MCF 10A (cell line): ENCODE results near the gene EPHB1. TPM values are rescaled to one million over a fixed set of nuclear protein-coding genes. Genes with fewer than 3 reads are reported as not detected.
"Not testable (repeated sequence)": the region's sequence is repeated elsewhere in the genome, so short reads cannot be mapped to it uniquely, and the experiment has no call there.

Source experiments
- BruUV-seq: library from RNA; stranded (reverse); fragments of 400-500 nt; replicated peaks from 2 replicates; lab custom pipeline; 2021; lab: Mats Ljungman, UMichigan
- CTCF ChIA-PET: fragments of 300-600 bp; sonication (Branson Sonifier 250); formaldehyde crosslinking; extraction: SDS; loops from one replicate; lab custom pipeline; 2021; ENCODE audit warnings: antibody characterized with exemption, inconsistent platforms; lab: Yijun Ruan, JAX
- POLR2A ChIA-PET: fragments of 300-600, 350-650 bp; sonication (Branson Sonifier 250); formaldehyde crosslinking; extraction: SDS; loops from one replicate; lab custom pipeline; 2020; ENCODE audit warnings: antibody characterized with exemption, inconsistent platforms; lab: Yijun Ruan, JAX
- DNase-seq: peaks from one replicate; pipeline ENCODE4 v3.0.0-alpha.2; 2018; ENCODE audit not compliant: unreplicated experiment
- H3K27ac Mint-ChIP-seq: one replicate; pipeline ENCODE4 v1.8.0; 2022; ENCODE audit warnings: mild to moderate bottlenecking, low read depth, mixed read lengths; ENCODE audit not compliant: unreplicated experiment
- H3K27me3 Mint-ChIP-seq: one replicate; pipeline ENCODE4 v1.8.0; 2022; ENCODE audit warnings: mixed read lengths; ENCODE audit not compliant: insufficient read depth, unreplicated experiment
- H3K36me3 Mint-ChIP-seq: one replicate; pipeline ENCODE4 v1.8.0; 2022; ENCODE audit warnings: mild to moderate bottlenecking, moderate library complexity, mixed read lengths; ENCODE audit not compliant: insufficient read depth, unreplicated experiment
- H3K4me1 Mint-ChIP-seq: one replicate; pipeline ENCODE4 v1.8.0; 2022; ENCODE audit warnings: mixed read lengths; ENCODE audit not compliant: insufficient read depth, unreplicated experiment
- H3K4me3 Mint-ChIP-seq: one replicate; pipeline ENCODE4 v1.8.0; 2022; ENCODE audit warnings: mild to moderate bottlenecking, moderate library complexity, mixed read lengths; ENCODE audit not compliant: unreplicated experiment
- H3K9me3 Mint-ChIP-seq: one replicate; pipeline ENCODE4 v1.8.0; 2022; ENCODE audit warnings: mixed read lengths; ENCODE audit not compliant: unreplicated experiment
- intact Hi-C: fragments of 100-400 bp; cut with micrococcal nuclease; formaldehyde crosslinking; loops from 2 replicates; pipeline ENCODE4 v1.14.1; 2022
- total RNA-seq: library from RNA; stranded (reverse); gene quantifications from 2 replicates; pipeline ENCODE4 v1.2.3, GENCODE V29; 2022
- TF ChIP-seq, protein P1 (sequence below): fragments of 200-600 bp; IDR thresholded peaks from one replicate; pipeline ENCODE4 v1.8.0; 2022; ENCODE audit warnings: antibody characterized with exemption, mild to moderate bottlenecking; ENCODE audit not compliant: unreplicated experiment

The EPHB1 gene
- total RNA-seq, 1 experiment from 2014 or later = not detected

DNA sequence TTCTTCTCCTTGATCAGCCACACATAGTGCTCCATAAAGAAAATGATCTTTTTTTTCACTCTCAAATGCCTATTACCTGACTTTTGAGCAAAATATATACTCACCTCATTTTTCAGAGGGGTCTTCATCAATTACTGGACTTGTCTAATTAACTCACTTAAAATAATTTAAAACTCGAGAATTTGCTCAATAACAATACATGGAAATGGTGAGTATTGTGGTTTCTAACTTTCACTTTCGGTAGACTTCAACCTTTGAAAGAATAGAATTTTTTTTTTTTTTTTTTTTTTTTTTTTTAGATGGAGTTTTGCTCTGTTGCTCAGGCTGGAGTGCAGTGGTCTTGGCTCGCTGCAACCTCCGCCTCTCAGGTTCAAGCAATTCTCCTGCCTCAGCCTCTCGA, 17.7 kb upstream of the EPHB1 start:
- DNase-seq = no peak
- TF ChIP-seq, protein P1, sequence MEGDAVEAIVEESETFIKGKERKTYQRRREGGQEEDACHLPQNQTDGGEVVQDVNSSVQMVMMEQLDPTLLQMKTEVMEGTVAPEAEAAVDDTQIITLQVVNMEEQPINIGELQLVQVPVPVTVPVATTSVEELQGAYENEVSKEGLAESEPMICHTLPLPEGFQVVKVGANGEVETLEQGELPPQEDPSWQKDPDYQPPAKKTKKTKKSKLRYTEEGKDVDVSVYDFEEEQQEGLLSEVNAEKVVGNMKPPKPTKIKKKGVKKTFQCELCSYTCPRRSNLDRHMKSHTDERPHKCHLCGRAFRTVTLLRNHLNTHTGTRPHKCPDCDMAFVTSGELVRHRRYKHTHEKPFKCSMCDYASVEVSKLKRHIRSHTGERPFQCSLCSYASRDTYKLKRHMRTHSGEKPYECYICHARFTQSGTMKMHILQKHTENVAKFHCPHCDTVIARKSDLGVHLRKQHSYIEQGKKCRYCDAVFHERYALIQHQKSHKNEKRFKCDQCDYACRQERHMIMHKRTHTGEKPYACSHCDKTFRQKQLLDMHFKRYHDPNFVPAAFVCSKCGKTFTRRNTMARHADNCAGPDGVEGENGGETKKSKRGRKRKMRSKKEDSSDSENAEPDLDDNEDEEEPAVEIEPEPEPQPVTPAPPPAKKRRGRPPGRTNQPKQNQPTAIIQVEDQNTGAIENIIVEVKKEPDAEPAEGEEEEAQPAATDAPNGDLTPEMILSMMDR = no peak
- BruUV-seq = no TSS peak
- Mint-ChIP-seq H3K36me3 (peaks cover 6% of the 10 kb centered on the region), H3K4me1 (no peaks in the 10 kb centered on the region), H3K27me3 (no peaks in the 10 kb centered on the region), H3K27ac (no peak overlapping the region), H3K9me3 (no peaks in the 10 kb centered on the region), H3K4me3 (no peak overlapping the region)
- intact Hi-C loops = no loop called here
- ChIA-PET POLR2A (no interaction called here), CTCF (no interaction called here)

DNA sequence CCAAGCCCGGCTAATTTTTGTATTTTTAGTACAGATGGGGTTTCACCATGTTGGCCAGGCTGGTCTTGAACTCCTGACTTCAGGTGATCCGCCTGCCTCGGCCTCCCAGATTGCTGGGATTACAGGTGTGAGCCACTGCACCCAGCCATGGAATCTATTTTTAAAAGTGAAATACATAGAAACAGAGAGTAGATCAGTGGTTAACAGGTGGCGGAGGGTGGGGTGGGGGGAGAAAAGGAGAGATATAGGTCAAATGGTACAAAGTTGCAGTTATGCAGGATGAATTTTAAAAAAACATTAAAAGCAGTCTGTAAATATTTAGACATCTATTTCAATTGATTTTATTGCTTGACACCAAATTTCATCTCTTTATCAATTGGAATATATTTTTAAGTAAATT, 6.8 kb upstream of the EPHB1 start:
- POLR2A ChIA-PET, BruUV-seq, H3K4me1 Mint-ChIP-seq, H3K27ac Mint-ChIP-seq, H3K9me3 Mint-ChIP-seq, DNase-seq, intact Hi-C loops, H3K4me3 Mint-ChIP-seq, H3K36me3 Mint-ChIP-seq: not testable (repeated sequence)
- CTCF ChIA-PET = interaction anchor here (0.6 kb wide), 1 partner anchor 34 kb away, joined by 4 read pairs; no protein-coding TSS in a partner anchor
- H3K27me3 Mint-ChIP-seq = peaks cover 60% of the 10 kb centered on the region

DNA sequence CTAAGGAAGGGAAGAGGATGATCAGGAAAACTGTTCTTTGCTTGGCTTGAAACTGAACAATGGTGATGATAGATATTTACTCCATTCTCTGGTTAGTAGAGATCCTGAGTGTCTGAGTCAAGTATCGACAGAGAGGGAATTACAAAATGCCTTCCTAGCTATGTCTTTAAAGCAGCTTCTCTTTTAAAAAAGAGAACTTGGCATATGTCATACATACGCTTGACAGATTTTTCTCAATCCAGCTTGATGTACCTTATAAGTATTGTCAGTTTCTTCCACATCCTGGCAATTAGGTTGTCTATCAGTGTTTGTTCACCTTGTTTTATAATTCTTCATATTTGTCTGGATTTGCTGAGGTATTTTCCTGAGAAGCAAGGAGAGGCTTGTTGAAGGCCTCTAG, 5.0 kb upstream of the EPHB1 start:
- CTCF ChIA-PET = no interaction called here
- intact Hi-C loops = loop anchor here (10.0 kb wide), 1 partner anchor 1255 kb away; no protein-coding TSS in a partner anchor
- TF ChIP-seq, protein P1 = no peak
- Mint-ChIP-seq H3K4me1 (peaks cover 2% of the 10 kb centered on the region), H3K4me3 (no peak overlapping the region), H3K36me3 (no peaks in the 10 kb centered on the region), H3K9me3 (no peaks in the 10 kb centered on the region), H3K27me3 (peaks cover 55% of the 10 kb centered on the region), H3K27ac (no peak overlapping the region)
- no TSS peak for BruUV-seq
- no peak for DNase-seq
- POLR2A ChIA-PET = interaction anchor here (0.6 kb wide), 1 partner anchor 567 kb away, joined by 3 read pairs; no protein-coding TSS in a partner anchor

DNA sequence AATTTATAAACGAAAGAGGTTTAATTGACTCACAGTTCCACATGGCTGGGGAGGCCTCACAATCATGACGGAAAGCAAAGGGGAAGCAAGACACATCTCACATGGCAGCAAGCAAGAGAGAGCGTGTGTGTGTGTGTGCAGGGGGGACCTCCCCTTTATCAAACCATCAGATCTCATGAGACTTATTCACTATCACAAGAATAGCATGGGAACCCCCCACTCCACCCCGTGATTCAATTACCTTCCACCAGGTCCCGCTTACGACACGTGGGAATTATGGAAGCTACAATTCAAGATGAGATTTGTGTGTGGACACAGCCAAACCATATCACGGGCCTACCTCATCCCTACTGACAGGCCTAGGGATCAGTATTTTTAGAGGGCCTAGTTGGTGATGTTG, 3.1 kb upstream of the EPHB1 start:
- CTCF ChIA-PET = interaction anchor here (0.6 to 1.2 kb wide), 7 partner anchors 65 to 1380 kb away, joined by 3 to 5 read pairs (median 3); no protein-coding TSS in a partner anchor
- no peak overlapping the region for H3K4me3 Mint-ChIP-seq
- BruUV-seq = no TSS peak
- TF ChIP-seq, protein P1 = no peak
- intact Hi-C loops = loop anchor here (10.0 kb wide), 1 partner anchor 1253 kb away; no protein-coding TSS in a partner anchor
- H3K36me3 Mint-ChIP-seq = no peaks in the 10 kb centered on the region
- peaks cover 5% of the 10 kb centered on the region for H3K4me1 Mint-ChIP-seq
- POLR2A ChIA-PET = no interaction called here
- no peak for DNase-seq
- H3K9me3 Mint-ChIP-seq = no peaks in the 10 kb centered on the region
- peaks cover 58% of the 10 kb centered on the region for H3K27me3 Mint-ChIP-seq
- no peak overlapping the region for H3K27ac Mint-ChIP-seq
